Thyroid gland (tissue), 4 donors: ENCODE data around the gene ARID4B.

ENCODE experiments used
- POLR2A ChIP-seq, 2 donors: fragments of 450-650 bp; IDR thresholded peaks; one replicate each; pipeline ENCODE4 v1.6.1; 2017; ENCODE audit warnings: antibody characterized with exemption in 2 of 2, mild to moderate bottlenecking in 2 of 2, moderate library complexity in 1 of 2
- TF ChIP-seq, protein P1 (sequence below), 6 experiments: fragments of 200-600 bp in 3 of 6; fragments of 450-650 bp in 3 of 6; sonication (generic) in 3 of 6; IDR thresholded peaks; one replicate each; pipeline ENCODE4 v1.5.1; 2016 to 2019; ENCODE audit warnings: antibody characterized with exemption in 6 of 6, mild to moderate bottlenecking in 2 of 6, inconsistent platforms in 1 of 6, moderate library complexity in 1 of 6

DNA sequence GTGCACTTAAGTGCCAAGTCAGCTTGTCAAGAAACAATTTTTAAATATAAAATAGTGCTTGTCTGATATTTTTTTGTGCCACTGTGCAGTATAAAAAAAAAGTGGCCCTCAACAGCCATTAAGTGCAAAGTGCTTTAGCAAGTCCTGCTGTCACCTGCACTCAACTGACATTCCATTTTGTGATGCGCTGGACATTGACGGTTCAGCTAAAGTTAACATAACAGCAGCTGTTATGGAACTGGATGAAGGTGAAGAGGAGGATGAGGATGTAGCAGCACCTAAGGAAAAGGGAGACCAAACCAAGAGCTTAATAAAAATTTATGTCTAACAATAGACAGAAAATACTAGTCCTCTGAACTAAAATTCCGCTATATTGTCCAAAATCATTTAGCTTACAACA, 159.6 kb downstream of the ARID4B start:
- TF ChIP-seq POLR2A (IDR thresholded peaks at IDR 0.05), result no peak
- TF ChIP-seq, protein P1, sequence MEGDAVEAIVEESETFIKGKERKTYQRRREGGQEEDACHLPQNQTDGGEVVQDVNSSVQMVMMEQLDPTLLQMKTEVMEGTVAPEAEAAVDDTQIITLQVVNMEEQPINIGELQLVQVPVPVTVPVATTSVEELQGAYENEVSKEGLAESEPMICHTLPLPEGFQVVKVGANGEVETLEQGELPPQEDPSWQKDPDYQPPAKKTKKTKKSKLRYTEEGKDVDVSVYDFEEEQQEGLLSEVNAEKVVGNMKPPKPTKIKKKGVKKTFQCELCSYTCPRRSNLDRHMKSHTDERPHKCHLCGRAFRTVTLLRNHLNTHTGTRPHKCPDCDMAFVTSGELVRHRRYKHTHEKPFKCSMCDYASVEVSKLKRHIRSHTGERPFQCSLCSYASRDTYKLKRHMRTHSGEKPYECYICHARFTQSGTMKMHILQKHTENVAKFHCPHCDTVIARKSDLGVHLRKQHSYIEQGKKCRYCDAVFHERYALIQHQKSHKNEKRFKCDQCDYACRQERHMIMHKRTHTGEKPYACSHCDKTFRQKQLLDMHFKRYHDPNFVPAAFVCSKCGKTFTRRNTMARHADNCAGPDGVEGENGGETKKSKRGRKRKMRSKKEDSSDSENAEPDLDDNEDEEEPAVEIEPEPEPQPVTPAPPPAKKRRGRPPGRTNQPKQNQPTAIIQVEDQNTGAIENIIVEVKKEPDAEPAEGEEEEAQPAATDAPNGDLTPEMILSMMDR (IDR thresholded peaks at IDR 0.05), result no peak
